ENCODE measurements around the gene PLCL1. TPM values are rescaled to one million over a fixed set of nuclear protein-coding genes. Genes with fewer than 3 reads are reported as not detected.

PLCL1 gene
- total RNA-seq, 2 experiments from 2014 or later = 1.2 to 1.6 TPM

GRCh38 chr2:197973772-197974171 lies 169.4 kb downstream of the PLCL1 start:
- no peak for DNase-seq
- Mint-ChIP-seq H3K4me1 (no peaks in the 10 kb centered on the region), H3K27me3 (no peaks in the 10 kb centered on the region), H3K9me3 (peaks cover 2% of the 10 kb centered on the region), H3K4me3 (no peak overlapping the region), H3K36me3 (ENCODE audit: low read depth) (no peaks in the 10 kb centered on the region), H3K27ac (no peak overlapping the region)
- POLR2A ChIA-PET = no interaction called here
- CTCF ChIA-PET = no interaction called here

- Mint-ChIP-seq H3K4me3 (no peak overlapping the region), H3K4me1 (no peaks in the 10 kb centered on the region), H3K36me3 (ENCODE audit: low read depth) (no peaks in the 10 kb centered on the region), H3K27ac (no peak overlapping the region), H3K9me3 (peaks cover 2% of the 10 kb centered on the region), H3K27me3 (no peaks in the 10 kb centered on the region)
- ChIA-PET CTCF (no interaction called here), POLR2A (no interaction called here)
- DNase-seq = no peak
Observed at GRCh38 chr2:197975931-197976519, 171.6 kb downstream of the PLCL1 start.

- H3K4me3 Mint-ChIP-seq = no peak overlapping the region
- H3K27me3 Mint-ChIP-seq = no peaks in the 10 kb centered on the region
- ChIA-PET CTCF (no interaction called here), POLR2A (no interaction called here)
- H3K9me3 Mint-ChIP-seq = peaks cover 2% of the 10 kb centered on the region
- no peaks in the 10 kb centered on the region for H3K4me1 Mint-ChIP-seq
- H3K27ac Mint-ChIP-seq = no peak overlapping the region
- no peak for DNase-seq
- no peaks in the 10 kb centered on the region for H3K36me3 Mint-ChIP-seq (ENCODE audit: low read depth)
Observed at GRCh38 chr2:197978971-197979370, 174.6 kb downstream of the PLCL1 start.

DNA sequence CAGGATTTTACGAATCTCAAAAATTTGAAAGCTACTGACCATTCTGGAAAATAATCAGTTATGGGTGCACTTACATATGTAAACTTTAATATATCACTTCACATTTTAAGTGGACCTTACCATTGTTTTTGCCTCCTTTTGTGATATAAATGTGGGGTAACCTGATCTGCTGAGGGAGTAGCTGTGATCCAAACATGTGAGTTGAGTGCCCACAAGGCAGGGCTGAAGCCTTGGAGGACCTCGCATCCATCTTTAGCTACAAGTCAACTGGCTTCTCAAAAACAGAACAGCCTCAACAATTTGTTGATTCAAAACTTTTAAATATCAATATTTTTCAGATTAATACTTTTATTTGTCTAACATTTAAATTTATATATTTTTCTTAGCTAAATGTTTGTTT lies 178.2 kb downstream of the PLCL1 start:
- no peaks in the 10 kb centered on the region for H3K27me3 Mint-ChIP-seq
- H3K4me3 Mint-ChIP-seq = no peak overlapping the region
- H3K27ac Mint-ChIP-seq = no peak overlapping the region
- ChIA-PET POLR2A (no interaction called here), CTCF (interaction anchor here (0.7 kb wide), 1 partner anchor 753 kb away, joined by 4 read pairs; no protein-coding TSS in a partner anchor)
- no peak for DNase-seq
- H3K4me1 Mint-ChIP-seq = no peaks in the 10 kb centered on the region
- H3K9me3 Mint-ChIP-seq = no peaks in the 10 kb centered on the region
- no peaks in the 10 kb centered on the region for H3K36me3 Mint-ChIP-seq (ENCODE audit: low read depth)

GRCh38 chr2:197985029-197985638 lies 180.7 kb downstream of the PLCL1 start:
- no peaks in the 10 kb centered on the region for H3K36me3 Mint-ChIP-seq (ENCODE audit: low read depth)
- no peaks in the 10 kb centered on the region for H3K9me3 Mint-ChIP-seq
- CTCF ChIA-PET = interaction anchor here (1.8 kb wide), 1 partner anchor 181 kb away, joined by 3 read pairs; the partner anchor contains the start of gene PLCL1
- H3K27me3 Mint-ChIP-seq = no peaks in the 10 kb centered on the region
- POLR2A ChIA-PET = no interaction called here
- H3K4me1 Mint-ChIP-seq = no peaks in the 10 kb centered on the region
- H3K27ac Mint-ChIP-seq = no peak overlapping the region
- DNase-seq = no peak
- no peak overlapping the region for H3K4me3 Mint-ChIP-seq

- ChIA-PET CTCF (no interaction called here), POLR2A (interaction anchor here (0.6 kb wide), 1 partner anchor 295 kb away, joined by 3 read pairs; no protein-coding TSS in a partner anchor)
- no peak for DNase-seq
- H3K36me3 Mint-ChIP-seq (ENCODE audit: low read depth) = no peaks in the 10 kb centered on the region
- no peak overlapping the region for H3K4me3 Mint-ChIP-seq
- no peak overlapping the region for H3K27ac Mint-ChIP-seq
- H3K27me3 Mint-ChIP-seq = no peaks in the 10 kb centered on the region
- peaks cover 4% of the 10 kb centered on the region for H3K9me3 Mint-ChIP-seq
- H3K4me1 Mint-ChIP-seq = no peaks in the 10 kb centered on the region
Observed at GRCh38 chr2:197986977-197987376, 182.6 kb downstream of the PLCL1 start.

DNA sequence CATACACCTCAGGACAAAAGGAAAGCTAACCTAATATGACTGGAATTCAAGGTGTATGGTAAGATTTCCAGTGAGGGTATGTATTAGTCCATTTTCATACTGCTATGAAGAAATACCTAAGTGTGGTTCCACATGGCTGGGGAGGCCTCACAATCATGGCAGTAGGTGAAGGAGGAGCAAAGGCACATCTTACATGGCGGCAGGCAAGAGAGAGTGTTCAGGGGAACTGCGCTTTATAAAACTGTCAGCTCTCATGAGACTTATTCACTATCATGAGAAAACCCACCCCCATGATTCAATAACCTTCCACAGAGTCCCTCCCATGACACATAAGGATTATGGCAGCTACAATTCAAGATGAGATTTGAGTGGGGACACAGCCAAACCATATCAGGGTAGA lies 186.0 kb downstream of the PLCL1 start:
- H3K4me3 Mint-ChIP-seq = no peak overlapping the region
- no peaks in the 10 kb centered on the region for H3K4me1 Mint-ChIP-seq
- DNase-seq = no peak
- H3K9me3 Mint-ChIP-seq = peaks cover 4% of the 10 kb centered on the region
- no peaks in the 10 kb centered on the region for H3K36me3 Mint-ChIP-seq (ENCODE audit: low read depth)
- no peak overlapping the region for H3K27ac Mint-ChIP-seq
- POLR2A ChIA-PET = no interaction called here
- no peaks in the 10 kb centered on the region for H3K27me3 Mint-ChIP-seq
- CTCF ChIA-PET = no interaction called here

- no peak overlapping the region for H3K27ac Mint-ChIP-seq
- H3K4me3 Mint-ChIP-seq = no peak overlapping the region
- CTCF ChIA-PET = no interaction called here
- H3K36me3 Mint-ChIP-seq (ENCODE audit: low read depth) = no peaks in the 10 kb centered on the region
- no peaks in the 10 kb centered on the region for H3K4me1 Mint-ChIP-seq
- no peaks in the 10 kb centered on the region for H3K27me3 Mint-ChIP-seq
- peaks cover 4% of the 10 kb centered on the region for H3K9me3 Mint-ChIP-seq
- POLR2A ChIA-PET = no interaction called here
- DNase-seq = no peak
Observed at GRCh38 chr2:197992482-197993133, 188.2 kb downstream of the PLCL1 start.

- H3K36me3 Mint-ChIP-seq (ENCODE audit: low read depth) = no peaks in the 10 kb centered on the region
- peaks cover 4% of the 10 kb centered on the region for H3K9me3 Mint-ChIP-seq
- POLR2A ChIA-PET = no interaction called here
- H3K27ac Mint-ChIP-seq = no peak overlapping the region
- CTCF ChIA-PET = no interaction called here
- no peak for DNase-seq
- H3K27me3 Mint-ChIP-seq = no peaks in the 10 kb centered on the region
- no peaks in the 10 kb centered on the region for H3K4me1 Mint-ChIP-seq
- H3K4me3 Mint-ChIP-seq = no peak overlapping the region
Observed at GRCh38 chr2:197993363-197993762, 189.0 kb downstream of the PLCL1 start.

- DNase-seq = no peak
- Mint-ChIP-seq H3K4me3 (no peak overlapping the region), H3K36me3 (ENCODE audit: low read depth) (no peaks in the 10 kb centered on the region), H3K27ac (no peak overlapping the region), H3K9me3 (peaks cover 4% of the 10 kb centered on the region), H3K27me3 (no peaks in the 10 kb centered on the region), H3K4me1 (no peaks in the 10 kb centered on the region)
- ChIA-PET CTCF (no interaction called here), POLR2A (no interaction called here)
Observed at GRCh38 chr2:197993830-197994229, 189.4 kb downstream of the PLCL1 start.

DNA sequence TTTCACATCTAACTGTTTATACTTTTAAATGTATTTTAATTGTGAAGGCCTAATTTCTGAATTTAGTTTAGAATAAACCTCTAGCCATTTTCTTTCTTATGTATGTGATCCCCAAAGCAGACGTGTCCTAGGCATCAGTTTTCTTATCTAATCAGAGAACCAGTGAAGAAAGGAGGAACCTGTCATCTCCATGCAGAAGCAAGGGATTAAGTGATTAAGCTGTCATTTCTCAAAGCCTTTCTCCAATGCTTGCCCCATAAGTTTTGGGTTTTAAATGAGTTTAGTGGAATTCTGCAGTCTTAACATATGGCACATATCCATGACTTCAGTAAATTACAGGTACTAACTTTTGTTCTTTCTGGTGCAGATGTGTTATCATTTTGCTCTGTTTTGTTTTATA lies 190.4 kb downstream of the PLCL1 start:
- Mint-ChIP-seq H3K27me3 (no peaks in the 10 kb centered on the region), H3K36me3 (ENCODE audit: low read depth) (no peaks in the 10 kb centered on the region), H3K27ac (no peak overlapping the region), H3K9me3 (peaks cover 4% of the 10 kb centered on the region), H3K4me1 (no peaks in the 10 kb centered on the region), H3K4me3 (no peak overlapping the region)
- ChIA-PET CTCF (no interaction called here), POLR2A (interaction anchor here (1.0 kb wide), 1 partner anchor 34 kb away, joined by 3 read pairs; no protein-coding TSS in a partner anchor)
- DNase-seq = no peak

DNA sequence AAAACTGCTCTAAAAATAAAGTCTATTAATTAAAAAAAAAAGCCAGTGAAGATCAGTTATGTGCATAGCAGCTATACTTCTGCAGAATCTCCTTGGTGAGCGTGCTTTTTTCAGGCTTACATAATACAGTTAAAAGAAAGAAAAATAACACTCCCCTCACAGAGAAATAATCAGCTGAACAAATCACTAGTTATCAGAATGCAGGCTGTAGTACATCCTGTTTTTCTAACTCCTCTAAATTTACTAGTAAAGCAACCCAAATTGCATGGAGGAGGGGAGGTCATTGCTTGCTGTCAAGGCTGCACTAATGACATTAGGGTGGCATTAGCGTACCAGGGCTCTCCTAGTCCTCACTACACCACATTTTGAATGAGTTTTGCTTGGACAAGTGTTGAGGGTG lies 192.2 kb downstream of the PLCL1 start:
- ChIA-PET POLR2A (no interaction called here), CTCF (interaction anchor here (1.2 kb wide), 1 partner anchor 21 kb away, joined by 3 read pairs; no protein-coding TSS in a partner anchor)
- H3K27ac Mint-ChIP-seq = no peak overlapping the region
- H3K4me3 Mint-ChIP-seq = no peak overlapping the region
- H3K9me3 Mint-ChIP-seq = no peaks in the 10 kb centered on the region
- no peak for DNase-seq
- H3K4me1 Mint-ChIP-seq = no peaks in the 10 kb centered on the region
- no peaks in the 10 kb centered on the region for H3K36me3 Mint-ChIP-seq (ENCODE audit: low read depth)
- no peaks in the 10 kb centered on the region for H3K27me3 Mint-ChIP-seq

DNA sequence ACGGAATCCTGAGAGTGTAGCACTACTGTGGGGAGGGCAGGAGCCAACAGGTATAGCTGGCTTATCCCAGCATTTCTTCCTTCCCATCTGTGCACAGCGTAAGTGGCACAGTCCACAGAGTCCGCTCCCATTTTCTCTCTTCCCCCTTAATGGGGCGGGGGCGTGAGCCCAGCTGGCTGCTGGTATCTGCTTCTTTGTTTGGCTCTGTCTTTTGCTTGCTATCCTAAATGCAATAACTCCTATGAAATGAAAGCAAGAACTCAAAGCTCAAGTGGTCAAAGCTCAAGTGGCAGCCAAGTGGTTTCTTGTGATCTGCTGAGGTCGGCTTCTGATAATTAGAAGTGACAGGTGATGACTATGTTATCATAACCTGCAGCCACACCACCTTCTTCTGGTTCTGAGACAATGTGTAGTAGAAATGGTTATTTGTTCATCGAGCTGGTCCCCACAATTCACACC lies 192.7 kb downstream of the PLCL1 start:
- ChIA-PET POLR2A (no interaction called here), CTCF (interaction anchor here (1.2 kb wide), 1 partner anchor 21 kb away, joined by 3 read pairs; no protein-coding TSS in a partner anchor)
- no peaks in the 10 kb centered on the region for H3K4me1 Mint-ChIP-seq

DNA sequence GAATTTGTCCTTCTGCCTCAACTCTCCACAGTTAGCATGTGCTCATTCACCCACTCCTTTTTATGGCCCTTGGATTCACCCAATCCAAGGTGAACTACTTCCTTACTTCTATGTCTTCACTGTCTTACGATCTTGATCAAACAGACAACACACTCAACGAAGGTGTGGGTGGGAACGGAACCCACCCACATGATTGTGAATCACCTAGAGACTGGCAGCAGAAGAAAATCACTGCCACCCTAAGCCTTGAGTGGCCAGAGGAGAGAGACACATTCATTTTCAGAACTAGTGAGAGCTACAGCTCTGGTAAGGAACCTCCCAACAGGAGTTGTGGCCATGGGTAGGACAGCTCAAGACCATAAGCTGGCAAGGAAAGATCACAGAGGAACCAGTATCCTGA lies 194.3 kb downstream of the PLCL1 start:
- H3K27me3 Mint-ChIP-seq = no peaks in the 10 kb centered on the region
- H3K27ac Mint-ChIP-seq = no peak overlapping the region
- H3K36me3 Mint-ChIP-seq (ENCODE audit: low read depth) = no peaks in the 10 kb centered on the region
- no peak for DNase-seq
- H3K9me3 Mint-ChIP-seq = no peaks in the 10 kb centered on the region
- no peaks in the 10 kb centered on the region for H3K4me1 Mint-ChIP-seq
- ChIA-PET POLR2A (no interaction called here), CTCF (no interaction called here)
- no peak overlapping the region for H3K4me3 Mint-ChIP-seq

More for the DNA sequence above, 192.7 kb downstream of the PLCL1 start:
- H3K27me3 Mint-ChIP-seq = no peaks in the 10 kb centered on the region
- no peak overlapping the region for H3K4me3 Mint-ChIP-seq
- no peak for DNase-seq
- H3K9me3 Mint-ChIP-seq = no peaks in the 10 kb centered on the region
- H3K36me3 Mint-ChIP-seq (ENCODE audit: low read depth) = no peaks in the 10 kb centered on the region
- H3K27ac Mint-ChIP-seq = no peak overlapping the region

Measured in activated CD4-positive, alpha-beta memory T cell treated with anti-CD3 and anti-CD28 coated beads, Interleukin-2, amount 10 ng/mL, durations not matched to agents 7 days and 5 days (primary cell).